Liver (tissue), 3 donors: ENCODE results near the gene PHF21B.

Experiments used
- EGR1 ChIP-seq, 2 donors: IDR thresholded peaks; 2 replicates each; pipeline ENCODE4 v1.6.1; 2016 to 2018; ENCODE audit warnings: antibody characterized with exemption in 2 of 2, low read depth in 2 of 2
- JUND ChIP-seq, 2 donors: IDR thresholded peaks; 2 replicates each; pipeline ENCODE4 v1.6.1; 2016; ENCODE audit warnings: antibody characterized with exemption in 2 of 2
- RAD21 ChIP-seq, 2 donors: IDR thresholded peaks; 2 replicates each; pipeline ENCODE4 v1.6.1; 2016; ENCODE audit warnings: antibody characterized with exemption in 2 of 2, mild to moderate bottlenecking in 2 of 2
- RXRA ChIP-seq, 2 donors: IDR thresholded peaks; 2 replicates each; pipeline ENCODE4 v1.6.1; 2017 to 2018; ENCODE audit warnings: antibody characterized with exemption in 2 of 2, mild to moderate bottlenecking in 1 of 2
- SP1 ChIP-seq: IDR thresholded peaks from 2 replicates; pipeline ENCODE4 v1.6.1; 2018; ENCODE audit warnings: antibody characterized with exemption, mild to moderate bottlenecking
- TAF1 ChIP-seq: conservative IDR thresholded peaks from 2 replicates; pipeline ENCODE4 v1.6.1; 2016; ENCODE audit warnings: antibody characterized with exemption, mild to moderate bottlenecking
- YY1 ChIP-seq: IDR thresholded peaks from 2 replicates; pipeline ENCODE4 v1.6.1; 2016; ENCODE audit warnings: antibody characterized with exemption, mild to moderate bottlenecking
- TF ChIP-seq, protein P1 (sequence below): fragments of 150-350 bp; IDR thresholded peaks from 2 replicates; pipeline ENCODE4 v1.5.1; 2017; ENCODE audit warnings: improper control_type of control experiment, low read depth, low read length; ENCODE audit not compliant: missing input control
- TF ChIP-seq, protein P2 (sequence below): IDR thresholded peaks from 2 replicates; pipeline ENCODE4 v1.6.1; 2016; ENCODE audit warnings: antibody characterized with exemption
- TF ChIP-seq, protein P3 (sequence below): IDR thresholded peaks from 2 replicates; pipeline ENCODE4 v1.6.1; 2016; ENCODE audit warnings: antibody characterized with exemption
- donor health status: healthy.
- donor health status: healthy.

- TF ChIP-seq EGR1 (IDR thresholded peaks at IDR 0.05; ENCODE audit: low read depth in 2 of 2) (no peak), YY1 (no peak), SP1 (no peak), TAF1 (no peak), RAD21 (IDR thresholded peaks at IDR 0.05) (no peak), RXRA (IDR thresholded peaks at IDR 0.05) (no peak), JUND (IDR thresholded peaks at IDR 0.05) (no peak)
- TF ChIP-seq, protein P1, sequence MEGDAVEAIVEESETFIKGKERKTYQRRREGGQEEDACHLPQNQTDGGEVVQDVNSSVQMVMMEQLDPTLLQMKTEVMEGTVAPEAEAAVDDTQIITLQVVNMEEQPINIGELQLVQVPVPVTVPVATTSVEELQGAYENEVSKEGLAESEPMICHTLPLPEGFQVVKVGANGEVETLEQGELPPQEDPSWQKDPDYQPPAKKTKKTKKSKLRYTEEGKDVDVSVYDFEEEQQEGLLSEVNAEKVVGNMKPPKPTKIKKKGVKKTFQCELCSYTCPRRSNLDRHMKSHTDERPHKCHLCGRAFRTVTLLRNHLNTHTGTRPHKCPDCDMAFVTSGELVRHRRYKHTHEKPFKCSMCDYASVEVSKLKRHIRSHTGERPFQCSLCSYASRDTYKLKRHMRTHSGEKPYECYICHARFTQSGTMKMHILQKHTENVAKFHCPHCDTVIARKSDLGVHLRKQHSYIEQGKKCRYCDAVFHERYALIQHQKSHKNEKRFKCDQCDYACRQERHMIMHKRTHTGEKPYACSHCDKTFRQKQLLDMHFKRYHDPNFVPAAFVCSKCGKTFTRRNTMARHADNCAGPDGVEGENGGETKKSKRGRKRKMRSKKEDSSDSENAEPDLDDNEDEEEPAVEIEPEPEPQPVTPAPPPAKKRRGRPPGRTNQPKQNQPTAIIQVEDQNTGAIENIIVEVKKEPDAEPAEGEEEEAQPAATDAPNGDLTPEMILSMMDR, result no peak
- TF ChIP-seq, protein P2, sequence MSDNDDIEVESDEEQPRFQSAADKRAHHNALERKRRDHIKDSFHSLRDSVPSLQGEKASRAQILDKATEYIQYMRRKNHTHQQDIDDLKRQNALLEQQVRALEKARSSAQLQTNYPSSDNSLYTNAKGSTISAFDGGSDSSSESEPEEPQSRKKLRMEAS, result no peak
- TF ChIP-seq, protein P3, sequence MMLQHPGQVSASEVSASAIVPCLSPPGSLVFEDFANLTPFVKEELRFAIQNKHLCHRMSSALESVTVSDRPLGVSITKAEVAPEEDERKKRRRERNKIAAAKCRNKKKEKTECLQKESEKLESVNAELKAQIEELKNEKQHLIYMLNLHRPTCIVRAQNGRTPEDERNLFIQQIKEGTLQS, result no peak
Observed at GRCh38 chr22:44891791-44892190, 118.0 kb downstream of the PHF21B start.
